Smooth muscle cell (in vitro differentiated cells): ENCODE data around the gene TEX55. TPM values are rescaled to one million over a fixed set of nuclear protein-coding genes. Genes with fewer than 3 reads are reported as not detected.
A peak's percentile ranks its signal among the peaks of the same experiment; 100 is the strongest.

Experiments
- DNase-seq: peaks from one replicate; lab custom pipeline; 2025; ENCODE audit not compliant: unreplicated experiment; lab: John Stamatoyannopoulos, UW
- H2AFZ ChIP-seq: fragments of 200-600 bp; sonication (generic); 2 replicates; pipeline ENCODE4 v1.6.0; 2016; ENCODE audit warnings: antibody characterized with exemption, low read depth, mild to moderate bottlenecking
- H3F3A ChIP-seq: fragments of 200-600 bp; sonication (generic); 2 replicates; pipeline ENCODE4 v1.6.0; 2017; ENCODE audit warnings: antibody characterized with exemption, low read depth
- H3K27ac ChIP-seq: fragments of 200-600 bp; sonication (generic); 2 replicates; pipeline ENCODE4 v1.5.1; 2016; ENCODE audit warnings: low read depth, mild to moderate bottlenecking
- H3K27me3 ChIP-seq: fragments of 200-600 bp; sonication (generic); 2 replicates; pipeline ENCODE4 v1.6.1; 2016; ENCODE audit warnings: low read depth, mild to moderate bottlenecking
- H3K36me3 ChIP-seq: fragments of 200-600 bp; sonication (generic); 2 replicates; pipeline ENCODE4 v1.5.1; 2016; ENCODE audit warnings: low read depth
- H3K4me1 ChIP-seq: fragments of 200-600 bp; sonication (generic); 2 replicates; pipeline ENCODE4 v1.5.1; 2016; ENCODE audit warnings: low read depth
- H3K4me2 ChIP-seq: fragments of 200-600 bp; sonication (generic); 2 replicates; pipeline ENCODE4 v1.6.0; 2016; ENCODE audit warnings: mild to moderate bottlenecking
- H3K4me3 ChIP-seq: fragments of 200-600 bp; sonication (generic); 2 replicates; pipeline ENCODE4 v1.5.1; 2016; ENCODE audit warnings: mild to moderate bottlenecking
- H3K79me2 ChIP-seq: fragments of 200-600 bp; sonication (generic); 2 replicates; pipeline ENCODE4 v1.6.0; 2016; ENCODE audit warnings: low read depth, mild to moderate bottlenecking
- H3K9ac ChIP-seq: fragments of 200-600 bp; sonication (generic); 2 replicates; pipeline ENCODE4 v1.6.0; 2016; ENCODE audit warnings: low read depth
- H3K9me3 ChIP-seq: fragments of 200-600 bp; sonication (generic); replicated peaks from 2 replicates; pipeline ENCODE4 v1.5.1; 2016; ENCODE audit warnings: low read depth
- H4K20me1 ChIP-seq: fragments of 200-600 bp; sonication (generic); 2 replicates; pipeline ENCODE4 v1.6.0; 2016; ENCODE audit warnings: low read depth
- WGBS: methylation state at CpG from one replicate; pipeline ENCODE4 v1.1.7; 2016; ENCODE audit warnings: low lambda C conversion rate; 5-methylcytosine and 5-hydroxymethylcytosine counted together
- polyA plus RNA-seq: library from polyadenylated mRNA; unstranded; fragments of >200 nt; fragmentation: Nextera tagmentation; extraction: Ambion mirVana; gene quantifications from 2 replicates; pipeline ENCODE4 v1.2.1, GENCODE V29; 2016
- total RNA-seq: library from RNA; depleted of rRNA; stranded (reverse); fragments of >200 nt; gene quantifications from 2 replicates; pipeline ENCODE4 v1.2.3, GENCODE V29; 2014
- TF ChIP-seq, protein P1 (sequence below): fragments of 200-600 bp; sonication (generic); IDR thresholded peaks from 2 replicates; pipeline ENCODE4 v1.5.1; 2017; ENCODE audit warnings: borderline replicate concordance, mild to moderate bottlenecking, antibody characterized with exemption; ENCODE audit not compliant: insufficient read depth, poor library complexity, severe bottlenecking

TEX55 gene
- not detected in 2 replicates for total RNA-seq
- polyA plus RNA-seq = not detected in 2 replicates

DNA sequence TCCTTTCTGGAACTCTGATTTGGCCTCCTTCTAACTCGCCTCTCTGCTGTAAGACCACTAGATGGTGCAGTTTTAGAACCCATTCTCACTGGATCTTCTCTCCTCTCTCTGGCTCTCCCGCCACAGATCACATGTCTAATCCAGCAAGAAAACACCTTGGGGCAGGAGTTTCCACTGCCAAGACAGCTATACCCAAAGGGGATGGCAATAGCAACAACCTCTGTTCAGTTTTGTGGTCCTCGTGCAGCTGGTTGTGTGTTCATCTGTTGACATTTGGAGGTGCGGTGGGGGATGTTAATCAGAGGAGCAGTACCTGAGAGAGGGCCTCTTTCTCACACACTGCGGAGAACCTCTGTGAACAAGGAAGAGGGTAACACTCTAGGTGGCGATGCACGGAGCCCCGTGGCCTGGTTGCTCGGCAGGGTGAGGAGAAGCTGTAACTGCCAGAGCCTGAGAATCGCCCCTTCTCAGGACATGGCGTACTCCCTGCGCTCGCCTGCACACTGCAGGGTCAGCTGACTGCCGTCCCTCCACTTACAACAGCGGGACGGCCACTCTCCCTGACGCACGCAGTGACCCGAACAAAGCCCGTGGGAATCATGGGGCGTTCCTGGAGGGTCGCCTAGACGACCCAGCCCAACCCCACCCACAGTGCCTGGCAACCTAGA, at the start of gene TEX55:
Gene TEX55 (plus strand): TSS at position 666 of the 668 bp plus-strand sequence. CDS start 25 bp downstream, outside the sequence.
- DNase-seq = no peak
- no peaks in the 10 kb centered on the region for H3K79me2 ChIP-seq

DNA sequence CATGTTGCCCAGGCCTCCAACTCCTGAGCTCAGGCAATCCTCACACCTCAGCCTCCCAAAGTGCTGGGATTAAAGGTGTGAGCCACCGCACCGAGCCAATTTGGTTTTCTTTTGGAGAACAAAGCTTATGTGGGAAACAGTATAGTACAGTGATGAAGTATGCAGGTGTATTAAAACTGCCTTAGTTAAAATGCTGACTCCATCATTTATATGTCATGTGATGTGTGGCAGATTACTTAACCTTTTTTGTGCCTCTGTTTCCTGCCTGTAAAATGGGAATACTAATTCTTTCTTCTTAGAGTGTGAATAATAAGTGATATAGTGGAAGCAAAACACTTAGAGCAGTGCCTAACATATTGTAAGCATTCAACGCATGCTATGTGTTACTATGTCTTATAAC, 48.0 kb upstream of the TEX55 start:
- H3K79me2 ChIP-seq = no peaks in the 10 kb centered on the region
- no peaks in the 10 kb centered on the region for H4K20me1 ChIP-seq
- H2AFZ ChIP-seq = no peak overlapping the region
- no peak overlapping the region for H3K9ac ChIP-seq
- no peak for DNase-seq
- H3K36me3 ChIP-seq = no peaks in the 10 kb centered on the region
- H3K27me3 ChIP-seq = peaks cover 12% of the 10 kb centered on the region
- H3K9me3 ChIP-seq = no peaks in the 10 kb centered on the region
- no peaks in the 10 kb centered on the region for H3F3A ChIP-seq
- TF ChIP-seq, protein P1, sequence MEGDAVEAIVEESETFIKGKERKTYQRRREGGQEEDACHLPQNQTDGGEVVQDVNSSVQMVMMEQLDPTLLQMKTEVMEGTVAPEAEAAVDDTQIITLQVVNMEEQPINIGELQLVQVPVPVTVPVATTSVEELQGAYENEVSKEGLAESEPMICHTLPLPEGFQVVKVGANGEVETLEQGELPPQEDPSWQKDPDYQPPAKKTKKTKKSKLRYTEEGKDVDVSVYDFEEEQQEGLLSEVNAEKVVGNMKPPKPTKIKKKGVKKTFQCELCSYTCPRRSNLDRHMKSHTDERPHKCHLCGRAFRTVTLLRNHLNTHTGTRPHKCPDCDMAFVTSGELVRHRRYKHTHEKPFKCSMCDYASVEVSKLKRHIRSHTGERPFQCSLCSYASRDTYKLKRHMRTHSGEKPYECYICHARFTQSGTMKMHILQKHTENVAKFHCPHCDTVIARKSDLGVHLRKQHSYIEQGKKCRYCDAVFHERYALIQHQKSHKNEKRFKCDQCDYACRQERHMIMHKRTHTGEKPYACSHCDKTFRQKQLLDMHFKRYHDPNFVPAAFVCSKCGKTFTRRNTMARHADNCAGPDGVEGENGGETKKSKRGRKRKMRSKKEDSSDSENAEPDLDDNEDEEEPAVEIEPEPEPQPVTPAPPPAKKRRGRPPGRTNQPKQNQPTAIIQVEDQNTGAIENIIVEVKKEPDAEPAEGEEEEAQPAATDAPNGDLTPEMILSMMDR = no peak
- no peaks in the 10 kb centered on the region for H3K4me1 ChIP-seq
- H3K4me3 ChIP-seq = no peak overlapping the region
- WGBS = 98% methylated on average over 3 of the region's 3 CpGs
- no peak overlapping the region for H3K4me2 ChIP-seq
- no peak overlapping the region for H3K27ac ChIP-seq

More for the DNA sequence above, at the start of gene TEX55:
- Histone ChIP-seq H3K9me3 (no peaks in the 10 kb centered on the region), H4K20me1 (no peaks in the 10 kb centered on the region), H3K36me3 (no peaks in the 10 kb centered on the region), H3K9ac (no peak within 1 kb of the TSS), H3K27me3 (no peaks in the 10 kb centered on the region), H2AFZ (no peak within 1 kb of the TSS), H3K27ac (no peak within 1 kb of the TSS), H3F3A (no peaks in the 10 kb centered on the region), H3K4me3 (no peak within 1 kb of the TSS), H3K4me1 (no peaks in the 10 kb centered on the region), H3K4me2 (no peak within 1 kb of the TSS)
- TF ChIP-seq, protein P1 = peak; percentile 53
- 74% methylated on average over 23 of the region's 23 CpGs for WGBS

DNA sequence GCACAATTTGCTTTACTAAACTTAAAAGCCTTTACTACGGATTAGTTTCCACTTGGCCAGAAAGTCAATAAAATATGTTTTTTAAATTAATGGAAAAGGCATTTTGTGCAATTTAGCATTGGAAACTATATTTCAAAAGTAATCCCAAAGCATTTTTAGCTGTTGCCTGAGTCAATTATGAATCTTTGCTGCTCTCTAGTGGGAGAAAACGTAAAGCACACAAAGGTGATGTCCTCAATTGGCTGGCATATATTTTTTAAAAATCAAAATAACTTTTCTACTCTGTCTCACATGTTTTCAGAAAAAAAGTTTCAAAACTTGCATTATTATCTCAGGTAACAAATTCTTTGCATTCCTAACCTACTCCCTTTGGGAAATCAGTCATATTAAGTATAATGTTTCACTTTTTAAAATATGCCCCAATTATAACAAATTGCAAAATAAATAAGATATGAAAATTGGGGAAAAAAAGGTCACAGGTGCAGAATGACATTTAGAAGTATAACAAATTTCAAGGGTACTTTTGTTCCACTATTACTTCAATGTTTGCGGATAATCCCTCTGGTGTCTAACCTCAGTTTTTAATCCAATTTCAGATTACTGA, 47.2 kb upstream of the TEX55 start:
- TF ChIP-seq, protein P1 = peak; percentile 94
- no peak overlapping the region for H3K9ac ChIP-seq
- no peak overlapping the region for H3K27ac ChIP-seq
- no peak for DNase-seq
- no peak overlapping the region for H3K4me2 ChIP-seq
- no peak overlapping the region for H3K4me3 ChIP-seq
- peaks cover 12% of the 10 kb centered on the region for H3K27me3 ChIP-seq
- no peak overlapping the region for H2AFZ ChIP-seq
- WGBS = 32% methylated on average over 3 of the region's 3 CpGs
- H3K79me2 ChIP-seq = no peaks in the 10 kb centered on the region
- no peaks in the 10 kb centered on the region for H3K4me1 ChIP-seq
- no peaks in the 10 kb centered on the region for H3F3A ChIP-seq
- no peaks in the 10 kb centered on the region for H3K36me3 ChIP-seq
- no peaks in the 10 kb centered on the region for H3K9me3 ChIP-seq
- H4K20me1 ChIP-seq = no peaks in the 10 kb centered on the region

DNA sequence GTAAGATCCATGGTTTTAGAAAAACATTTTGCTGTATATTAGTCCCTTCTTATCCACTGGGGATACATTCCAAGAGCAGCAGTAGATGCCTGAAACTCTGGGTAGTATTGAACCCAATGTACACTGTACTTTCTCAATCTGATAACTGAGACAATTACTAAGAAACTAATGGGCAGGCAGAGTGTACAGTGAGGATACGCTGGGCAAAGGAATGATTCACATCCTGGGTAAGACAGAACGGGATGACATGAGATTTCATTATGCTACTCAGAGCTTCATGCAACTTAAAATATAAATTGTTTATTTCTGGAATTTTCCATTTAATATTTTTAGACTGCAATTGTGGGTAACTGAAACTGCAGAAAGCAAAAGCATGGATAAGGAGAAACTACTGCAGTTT, 46.2 kb upstream of the TEX55 start:
- H3K9me3 ChIP-seq = no peaks in the 10 kb centered on the region
- H4K20me1 ChIP-seq = no peaks in the 10 kb centered on the region
- TF ChIP-seq, protein P1 = no peak
- no peak overlapping the region for H3K9ac ChIP-seq
- H3K4me3 ChIP-seq = no peak overlapping the region
- H2AFZ ChIP-seq = no peak overlapping the region
- no peaks in the 10 kb centered on the region for H3F3A ChIP-seq
- H3K4me1 ChIP-seq = no peaks in the 10 kb centered on the region
- WGBS = 72% methylated on average over 2 of the region's 2 CpGs
- peaks cover 12% of the 10 kb centered on the region for H3K27me3 ChIP-seq
- H3K79me2 ChIP-seq = no peaks in the 10 kb centered on the region
- DNase-seq = no peak
- H3K27ac ChIP-seq = no peak overlapping the region
- no peaks in the 10 kb centered on the region for H3K36me3 ChIP-seq
- no peak overlapping the region for H3K4me2 ChIP-seq
